Activated CD8-positive, alpha-beta T cell treated with anti-CD3 and anti-CD28 coated beads, Interleukin-2, amount 10 ng/mL, durations not matched to agents 7 days and 5 days (primary cell): Measurements from ENCODE around the gene FNDC3A. TPM values are rescaled to one million over a fixed set of nuclear protein-coding genes. Genes with fewer than 3 reads are reported as not detected.

ENCODE experiments used
- ATAC-seq: fragments of 150-1000 bp; cut with Tn5 transposase; one replicate; pipeline ENCODE4 v1.10.0; 2021; ENCODE audit warnings: moderate library complexity
- CTCF ChIA-PET: fragments of 350-600 bp; sonication (Branson Sonifier 250); formaldehyde crosslinking; loops from one replicate; lab custom pipeline; 2021; ENCODE audit warnings: antibody characterized with exemption; lab: Charles Lee
- POLR2A ChIA-PET: fragments of 350-600 bp; sonication (Branson Sonifier 250); formaldehyde crosslinking; loops from one replicate; lab custom pipeline; 2021; ENCODE audit warnings: antibody characterized with exemption; lab: Charles Lee
- DNase-seq: peaks from one replicate; pipeline ENCODE4 v3.0.0-alpha.2; 2020
- H3K27ac Mint-ChIP-seq: one replicate; pipeline ENCODE4 v1.8.0; 2021; ENCODE audit warnings: mild to moderate bottlenecking, mixed read lengths
- H3K27me3 Mint-ChIP-seq: one replicate; pipeline ENCODE4 v1.8.0; 2021; ENCODE audit warnings: low read depth, mixed read lengths
- H3K36me3 Mint-ChIP-seq: one replicate; pipeline ENCODE4 v1.8.0; 2021; ENCODE audit warnings: low read depth, mixed read lengths
- H3K4me1 Mint-ChIP-seq: one replicate; pipeline ENCODE4 v1.8.0; 2021; ENCODE audit warnings: low read depth, mixed read lengths
- H3K4me3 Mint-ChIP-seq: one replicate; pipeline ENCODE4 v1.8.0; 2021; ENCODE audit warnings: mild to moderate bottlenecking, mixed read lengths
- H3K9me3 Mint-ChIP-seq: one replicate; pipeline ENCODE4 v1.8.0; 2022; ENCODE audit warnings: mixed read lengths; ENCODE audit not compliant: insufficient read depth
- total RNA-seq, 2 experiments: library from RNA; stranded (reverse); gene quantifications; one replicate each; pipeline ENCODE4 v1.2.3, GENCODE V29; 2021

Gene FNDC3A
- total RNA-seq: 10 to 100 TPM; 25.5 to 25.7 TPM

GRCh38 chr13:48975856-48976575, at the start of gene FNDC3A:
Gene FNDC3A (plus strand): TSS chr13:48975912. CDS start chr13:49006191, 30,279 bp downstream.
- CTCF ChIA-PET: interaction anchor here (0.6 kb wide), 1 partner anchor 136 kb away, joined by 3 read pairs; no protein-coding TSS in a partner anchor
- ATAC-seq (peak; percentile 85), DNase-seq (peak; percentile 91)
- H3K36me3 Mint-ChIP-seq: peaks cover 32% of the 10 kb centered on the region
- peak within 1 kb of the TSS; percentile 98 for H3K27ac Mint-ChIP-seq
- POLR2A ChIA-PET: interaction anchor here (0.6 to 2.5 kb wide), 19 partner anchors 9 to 938 kb away, joined by 3 to 14 read pairs (median 3); partner anchors contain the start of genes CDADC1, ITM2B, NUDT15 and SETDB2
- peaks cover 22% of the 10 kb centered on the region for H3K9me3 Mint-ChIP-seq
- no peaks in the 10 kb centered on the region for H3K27me3 Mint-ChIP-seq
- H3K4me3 Mint-ChIP-seq: peak within 1 kb of the TSS; percentile 89
- peaks cover 37% of the 10 kb centered on the region for H3K4me1 Mint-ChIP-seq

GRCh38 chr13:48928757-48929430, 46.8 kb upstream of the FNDC3A start:
- Mint-ChIP-seq H3K4me3 (no peak overlapping the region), H3K27ac (no peak overlapping the region), H3K27me3 (peaks cover 11% of the 10 kb centered on the region), H3K9me3 (no peaks in the 10 kb centered on the region), H3K4me1 (peaks cover 3% of the 10 kb centered on the region), H3K36me3 (peaks cover 2% of the 10 kb centered on the region)
- CTCF ChIA-PET: no interaction called here
- DNase-seq (no peak), ATAC-seq (no peak)
- POLR2A ChIA-PET: no interaction called here

- Mint-ChIP-seq H3K27ac (no peak overlapping the region), H3K4me3 (no peak overlapping the region), H3K27me3 (peaks cover 18% of the 10 kb centered on the region), H3K4me1 (peaks cover 3% of the 10 kb centered on the region), H3K36me3 (peaks cover 5% of the 10 kb centered on the region), H3K9me3 (no peaks in the 10 kb centered on the region)
- ChIA-PET CTCF (no interaction called here), POLR2A (no interaction called here)
- DNase-seq (no peak), ATAC-seq (no peak)
Measured at GRCh38 chr13:48930918-48931317, 44.8 kb upstream of the FNDC3A start.

GRCh38 chr13:48938308-48938943, 37.3 kb upstream of the FNDC3A start:
- CTCF ChIA-PET: no interaction called here
- Mint-ChIP-seq H3K4me1 (peaks cover 21% of the 10 kb centered on the region), H3K9me3 (no peaks in the 10 kb centered on the region), H3K27me3 (peaks cover 13% of the 10 kb centered on the region), H3K27ac (peak overlapping the region; percentile 64), H3K36me3 (peaks cover 5% of the 10 kb centered on the region), H3K4me3 (no peak overlapping the region)
- POLR2A ChIA-PET: no interaction called here
- ATAC-seq (peak; percentile 60), DNase-seq (no peak)

GRCh38 chr13:48939728-48940127, 36.0 kb upstream of the FNDC3A start:
- POLR2A ChIA-PET: no interaction called here
- no peaks in the 10 kb centered on the region for H3K36me3 Mint-ChIP-seq
- DNase-seq (no peak), ATAC-seq (no peak)
- CTCF ChIA-PET: no interaction called here
- no peak overlapping the region for H3K27ac Mint-ChIP-seq
- no peaks in the 10 kb centered on the region for H3K9me3 Mint-ChIP-seq
- H3K27me3 Mint-ChIP-seq: peaks cover 2% of the 10 kb centered on the region
- H3K4me1 Mint-ChIP-seq: peaks cover 21% of the 10 kb centered on the region
- H3K4me3 Mint-ChIP-seq: no peak overlapping the region

- H3K4me3 Mint-ChIP-seq: no peak overlapping the region
- H3K27me3 Mint-ChIP-seq: peaks cover 2% of the 10 kb centered on the region
- H3K9me3 Mint-ChIP-seq: no peaks in the 10 kb centered on the region
- no peak overlapping the region for H3K27ac Mint-ChIP-seq
- POLR2A ChIA-PET: no interaction called here
- CTCF ChIA-PET: no interaction called here
- DNase-seq (no peak), ATAC-seq (no peak)
- peaks cover 21% of the 10 kb centered on the region for H3K4me1 Mint-ChIP-seq
- no peaks in the 10 kb centered on the region for H3K36me3 Mint-ChIP-seq
Measured at GRCh38 chr13:48942131-48942530, 33.6 kb upstream of the FNDC3A start.

GRCh38 chr13:48944221-48944620, 31.5 kb upstream of the FNDC3A start:
- Mint-ChIP-seq H3K36me3 (no peaks in the 10 kb centered on the region), H3K9me3 (no peaks in the 10 kb centered on the region), H3K4me1 (peaks cover 7% of the 10 kb centered on the region), H3K27ac (no peak overlapping the region), H3K4me3 (no peak overlapping the region), H3K27me3 (peaks cover 2% of the 10 kb centered on the region)
- DNase-seq (no peak), ATAC-seq (no peak)
- ChIA-PET POLR2A (no interaction called here), CTCF (interaction anchor here (0.6 kb wide), 1 partner anchor 71 kb away, joined by 3 read pairs; no protein-coding TSS in a partner anchor)

- no peak overlapping the region for H3K4me3 Mint-ChIP-seq
- POLR2A ChIA-PET: no interaction called here
- peaks cover 4% of the 10 kb centered on the region for H3K27me3 Mint-ChIP-seq
- H3K27ac Mint-ChIP-seq: no peak overlapping the region
- no peaks in the 10 kb centered on the region for H3K9me3 Mint-ChIP-seq
- no peaks in the 10 kb centered on the region for H3K36me3 Mint-ChIP-seq
- ATAC-seq (no peak), DNase-seq (no peak)
- no peaks in the 10 kb centered on the region for H3K4me1 Mint-ChIP-seq
- CTCF ChIA-PET: no interaction called here
Measured at GRCh38 chr13:48945626-48946025, 30.1 kb upstream of the FNDC3A start.

GRCh38 chr13:48946163-48946562, 29.5 kb upstream of the FNDC3A start:
- Mint-ChIP-seq H3K36me3 (no peaks in the 10 kb centered on the region), H3K9me3 (no peaks in the 10 kb centered on the region), H3K27ac (no peak overlapping the region), H3K4me1 (no peaks in the 10 kb centered on the region), H3K27me3 (peaks cover 8% of the 10 kb centered on the region), H3K4me3 (no peak overlapping the region)
- CTCF ChIA-PET: no interaction called here
- ATAC-seq (no peak), DNase-seq (no peak)
- POLR2A ChIA-PET: no interaction called here

GRCh38 chr13:48949566-48950500, 25.9 kb upstream of the FNDC3A start:
- Mint-ChIP-seq H3K4me3 (no peak overlapping the region), H3K36me3 (no peaks in the 10 kb centered on the region), H3K4me1 (no peaks in the 10 kb centered on the region), H3K27ac (no peak overlapping the region), H3K9me3 (no peaks in the 10 kb centered on the region), H3K27me3 (peaks cover 11% of the 10 kb centered on the region)
- DNase-seq (no peak), ATAC-seq (no peak)
- ChIA-PET CTCF (no interaction called here), POLR2A (no interaction called here)

- no peaks in the 10 kb centered on the region for H3K36me3 Mint-ChIP-seq
- peaks cover 11% of the 10 kb centered on the region for H3K27me3 Mint-ChIP-seq
- CTCF ChIA-PET: no interaction called here
- H3K4me1 Mint-ChIP-seq: no peaks in the 10 kb centered on the region
- no peaks in the 10 kb centered on the region for H3K9me3 Mint-ChIP-seq
- H3K4me3 Mint-ChIP-seq: no peak overlapping the region
- POLR2A ChIA-PET: no interaction called here
- no peak overlapping the region for H3K27ac Mint-ChIP-seq
- ATAC-seq: no peak
- DNase-seq: no peak
Measured at GRCh38 chr13:48950501-48950875, 25.2 kb upstream of the FNDC3A start.
